NCI-H510A treated with DMSO at 0.1 percent for 48 hours (cell line): Measurements from ENCODE around the gene TMEM106B.

Source experiments
- DNase-seq: peaks from one replicate; lab custom pipeline; 2025; lab: John Stamatoyannopoulos, UW

Gene TMEM106B

DNA sequence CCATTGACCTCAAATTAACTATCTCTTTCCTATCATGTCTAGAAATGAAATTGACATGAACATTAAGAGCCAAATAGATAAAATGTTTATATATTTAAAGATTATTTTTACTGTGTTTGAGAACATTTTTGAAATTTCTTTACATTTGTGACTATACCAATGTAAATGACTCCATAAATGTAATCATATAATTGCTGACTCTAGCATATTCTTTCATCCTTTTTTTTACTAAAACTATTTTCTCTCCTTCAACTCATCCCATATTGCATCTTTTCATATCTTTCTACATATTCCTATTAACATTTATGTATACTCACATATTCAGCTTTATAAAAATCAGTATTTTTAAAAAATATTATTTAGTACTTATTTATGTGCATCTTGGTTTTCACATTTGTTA is 16.9 kb downstream of the TMEM106B start:
- no peak for DNase-seq

DNA sequence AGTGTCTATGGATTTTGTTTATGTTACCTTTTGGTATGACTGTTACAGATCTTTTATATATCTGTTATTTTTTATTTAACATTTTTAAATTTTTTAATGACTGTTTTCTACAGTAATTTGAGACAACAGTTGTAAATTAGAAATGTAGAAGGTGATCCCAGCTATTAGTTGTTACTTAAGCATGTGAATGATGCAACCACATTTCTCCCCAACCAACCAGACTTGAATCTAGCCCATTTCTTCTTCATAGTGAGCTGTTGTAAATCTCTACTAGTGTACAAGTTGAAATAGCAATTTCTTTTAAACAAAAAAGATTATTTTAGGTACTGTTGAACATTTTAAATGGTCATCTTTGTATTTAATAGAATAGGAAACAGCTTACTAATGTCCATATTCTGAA is 18.0 kb downstream of the TMEM106B start:
- no peak for DNase-seq

DNA sequence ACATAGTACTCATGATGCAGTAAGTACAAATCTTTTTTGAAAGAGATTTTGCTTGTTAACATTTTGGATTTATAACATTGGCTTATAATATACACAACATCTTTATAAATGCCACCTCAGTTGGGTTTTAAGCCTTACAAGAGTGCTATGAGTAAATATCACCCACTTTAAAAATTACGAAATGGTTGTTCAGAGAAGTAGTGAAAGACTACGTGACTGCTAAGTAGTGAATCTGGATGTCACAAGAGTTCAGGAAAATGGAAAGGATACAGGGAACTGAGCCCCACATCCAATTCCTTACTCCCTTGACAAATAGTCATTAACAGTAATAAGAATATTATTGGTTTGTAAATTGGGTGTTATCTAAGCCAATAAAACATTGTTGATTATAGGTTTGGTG is 20.0 kb downstream of the TMEM106B start:
- DNase-seq, result no peak

DNA sequence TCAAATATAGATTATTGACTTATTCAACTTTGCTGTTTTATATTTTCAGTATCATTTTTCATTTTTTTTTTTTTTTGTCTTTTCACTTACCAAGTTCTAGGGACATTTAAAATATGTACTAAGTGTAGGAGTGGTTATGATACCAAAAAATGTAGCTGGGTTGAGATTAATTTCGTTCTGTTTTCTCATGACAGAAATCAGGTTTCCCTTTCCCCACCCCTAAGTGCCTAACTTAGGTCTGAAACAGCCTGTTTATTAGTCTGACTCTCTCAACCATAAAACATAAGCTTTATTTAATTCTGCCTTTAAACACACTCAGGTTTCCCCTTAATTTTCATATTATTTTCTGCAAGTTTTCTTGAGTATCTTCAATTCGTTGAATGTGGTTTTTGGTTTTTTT is 22.1 kb downstream of the TMEM106B start:
- DNase-seq, result no peak

DNA sequence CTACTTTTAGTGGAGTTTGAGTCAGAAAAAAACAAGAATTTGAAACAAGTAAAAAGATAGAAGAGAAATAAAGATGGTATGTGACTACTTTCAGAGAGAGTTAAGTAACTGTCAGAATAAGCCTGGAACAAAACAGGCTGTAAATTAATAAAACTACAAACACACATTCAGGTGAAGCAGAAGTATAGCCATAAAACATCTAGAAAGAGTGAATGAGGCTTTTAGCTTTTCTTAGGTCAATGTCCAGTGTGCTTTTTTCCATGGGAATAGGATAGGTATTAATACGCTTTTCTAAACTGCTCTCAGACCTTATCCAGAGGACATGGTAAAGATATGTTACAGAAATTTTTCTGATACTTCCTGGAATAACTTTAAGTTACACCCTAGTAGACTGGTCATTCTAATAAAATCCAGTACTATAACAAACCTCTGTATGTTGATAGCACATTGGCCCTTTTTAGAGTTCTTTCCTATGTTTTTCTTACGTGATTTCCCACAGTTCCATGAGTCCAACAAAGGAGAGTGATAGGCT is 23.3 kb downstream of the TMEM106B start:
- no peak for DNase-seq

DNA sequence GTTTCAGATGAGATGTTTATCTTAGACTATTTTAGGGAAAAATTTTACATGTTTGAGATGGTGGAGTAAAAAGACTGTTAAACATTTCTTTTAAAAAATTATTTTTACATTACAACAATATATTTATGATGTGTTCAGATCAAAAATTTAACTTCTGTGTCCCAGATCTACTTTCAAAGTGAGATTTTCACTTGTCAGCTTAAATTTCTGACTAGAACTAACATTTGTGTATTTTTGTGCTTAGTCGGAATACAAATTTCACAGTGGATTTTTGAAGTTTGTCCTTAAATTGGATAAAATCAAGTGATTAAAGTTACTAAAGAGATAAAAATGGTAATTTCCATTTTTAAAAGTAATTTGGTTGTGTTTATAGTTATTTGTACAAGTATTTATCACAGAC is 24.9 kb downstream of the TMEM106B start:
- DNase-seq, result no peak

DNA sequence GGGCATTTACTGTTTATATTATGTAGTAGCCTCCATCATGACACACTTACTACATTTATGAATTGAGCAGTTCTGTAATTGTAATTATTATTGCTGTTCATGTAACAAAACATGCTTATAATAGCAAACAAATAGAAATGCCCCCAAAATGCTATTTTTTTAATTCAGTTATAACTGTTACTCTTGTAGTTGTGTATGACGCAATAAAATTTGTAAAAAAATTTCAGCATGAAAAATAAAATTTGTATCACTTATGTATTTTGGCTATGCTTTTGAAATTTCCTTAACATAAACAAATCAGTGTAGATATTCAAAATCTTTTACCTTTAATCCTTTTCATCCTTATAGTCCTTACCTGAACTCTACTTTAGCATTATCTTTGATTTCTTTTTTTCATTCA is 25.9 kb downstream of the TMEM106B start:
- DNase-seq, result no peak

DNA sequence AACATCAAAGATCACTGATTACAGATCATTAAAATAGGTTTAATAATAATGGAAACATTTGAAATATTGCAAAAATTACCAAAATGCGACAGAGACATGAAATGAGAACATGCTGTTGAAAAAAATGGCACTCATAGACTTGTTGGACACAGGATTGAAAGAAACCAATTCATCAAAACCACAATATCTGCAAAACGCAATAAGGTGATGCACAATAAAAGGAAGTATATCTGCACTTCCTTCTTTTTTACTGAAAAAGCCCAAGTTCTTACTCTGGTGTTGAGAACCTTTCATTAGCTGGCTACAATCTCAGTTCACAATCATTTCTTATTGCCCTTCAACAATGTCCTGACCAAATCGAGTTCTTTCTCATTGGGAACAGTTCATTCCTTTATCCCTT is 28.7 kb downstream of the TMEM106B start:
- no peak for DNase-seq

DNA sequence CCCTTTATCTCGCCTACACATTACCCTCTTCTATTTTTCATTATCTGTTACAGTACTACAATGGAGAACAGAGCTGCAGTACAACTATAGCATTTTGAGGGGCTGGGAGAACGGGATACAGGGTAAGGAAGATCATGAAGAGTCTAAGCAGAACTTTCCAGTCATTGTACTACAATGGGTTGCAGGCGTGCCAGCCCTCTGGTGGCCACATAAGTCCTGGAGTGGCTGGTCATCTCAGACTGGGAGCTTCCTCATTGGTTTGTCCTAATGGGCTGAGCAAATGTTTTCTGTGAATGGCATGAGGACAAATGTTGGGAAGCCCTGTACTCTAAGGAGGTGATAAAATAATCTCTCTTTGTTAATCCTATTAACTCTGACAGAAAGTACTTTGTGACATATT is 33.0 kb downstream of the TMEM106B start:
- DNase-seq, result no peak

DNA sequence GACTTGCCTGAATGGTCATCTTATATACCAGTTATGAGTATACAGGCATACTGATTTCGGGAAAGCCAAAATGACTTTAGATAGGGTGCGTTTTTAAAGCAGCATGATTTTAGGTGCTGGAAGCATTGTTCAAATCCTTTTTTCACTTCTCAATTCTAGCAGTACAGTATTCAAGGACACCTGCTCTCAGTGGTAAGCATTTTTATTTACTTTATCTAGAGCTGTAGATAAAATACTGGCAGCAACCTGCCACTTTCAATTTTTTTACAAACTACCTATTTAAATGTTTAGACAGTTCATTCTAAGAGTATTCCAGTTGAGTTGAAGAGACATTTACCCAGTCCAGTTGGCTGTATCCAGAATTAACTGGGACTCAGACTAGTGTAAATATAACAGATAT is 33.6 kb downstream of the TMEM106B start:
- DNase-seq, result no peak

DNA sequence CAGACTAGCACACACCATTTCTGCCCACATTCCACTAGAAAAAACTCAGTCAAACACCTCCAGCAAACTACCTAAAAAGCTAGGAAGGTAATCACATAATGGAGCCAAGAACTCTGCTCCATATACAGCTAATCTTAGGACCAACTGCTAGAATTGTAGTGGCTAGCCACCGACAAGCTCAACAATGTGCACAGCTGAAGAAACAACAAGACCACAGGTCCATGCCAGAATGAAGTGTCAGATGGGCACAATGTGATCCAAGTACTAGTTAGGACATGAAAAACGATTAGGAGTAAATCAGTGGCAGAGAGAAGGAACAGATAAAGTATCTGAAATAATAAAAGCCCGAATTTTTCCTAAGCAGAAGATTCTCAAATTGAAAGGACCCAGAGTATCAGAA is 38.6 kb downstream of the TMEM106B start:
- no peak for DNase-seq

DNA sequence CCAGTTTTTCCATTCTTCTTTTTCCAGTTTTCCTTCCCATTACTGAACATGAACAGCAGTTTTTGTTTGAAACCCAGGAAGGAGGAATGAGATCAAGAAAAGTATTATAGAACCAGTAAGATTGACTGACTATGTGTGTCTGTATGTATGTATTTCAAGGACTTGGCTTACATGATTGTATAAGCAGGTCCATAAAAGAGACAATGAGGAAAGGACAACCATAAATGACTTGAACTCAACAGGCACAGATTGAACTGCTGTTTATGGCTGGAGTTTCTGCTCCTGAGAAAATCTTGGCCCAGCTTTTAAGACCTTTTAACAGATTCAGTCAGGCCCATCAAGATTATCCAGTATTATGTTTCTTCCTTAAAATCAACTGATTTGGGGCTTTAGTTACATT is 39.1 kb downstream of the TMEM106B start:
- no peak for DNase-seq

DNA sequence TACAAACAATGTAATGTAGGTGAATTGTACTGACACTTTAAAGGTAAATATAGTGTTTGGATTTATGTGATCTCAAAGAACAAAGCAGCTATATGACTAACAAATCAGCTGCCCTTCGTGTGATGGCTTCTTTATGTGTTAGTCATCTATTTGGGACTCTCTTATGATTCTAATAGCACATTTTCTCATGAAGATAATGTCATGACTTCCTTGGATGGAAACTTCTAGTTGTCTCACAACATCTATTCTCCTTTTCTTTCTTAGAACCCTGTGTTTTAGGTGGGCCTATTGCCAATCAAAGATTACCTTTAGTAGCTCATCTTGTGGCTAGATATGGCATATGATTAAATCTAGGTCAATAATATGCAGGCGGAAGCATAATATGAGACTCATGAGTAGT is 45.0 kb downstream of the TMEM106B start:
- no peak for DNase-seq

DNA sequence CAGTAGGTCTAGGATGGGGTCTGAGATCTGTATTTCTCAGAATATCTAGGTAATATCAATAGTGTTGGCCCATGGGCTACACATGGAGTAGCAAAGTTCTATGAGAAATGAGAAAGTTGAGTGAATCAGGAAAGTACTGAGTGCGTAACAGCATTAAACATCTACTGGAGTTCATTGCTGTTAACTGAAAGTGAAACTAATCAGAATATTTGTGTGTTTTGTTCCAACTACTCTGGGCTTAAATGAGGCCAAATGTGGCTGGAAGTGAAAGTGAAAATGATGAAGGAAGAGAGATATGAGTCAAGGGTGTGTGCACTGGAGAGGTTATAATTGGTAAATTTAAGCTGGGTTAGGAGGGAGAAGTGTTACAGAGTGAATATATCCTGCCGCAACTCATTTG is 46.5 kb downstream of the TMEM106B start:
- no peak for DNase-seq

DNA sequence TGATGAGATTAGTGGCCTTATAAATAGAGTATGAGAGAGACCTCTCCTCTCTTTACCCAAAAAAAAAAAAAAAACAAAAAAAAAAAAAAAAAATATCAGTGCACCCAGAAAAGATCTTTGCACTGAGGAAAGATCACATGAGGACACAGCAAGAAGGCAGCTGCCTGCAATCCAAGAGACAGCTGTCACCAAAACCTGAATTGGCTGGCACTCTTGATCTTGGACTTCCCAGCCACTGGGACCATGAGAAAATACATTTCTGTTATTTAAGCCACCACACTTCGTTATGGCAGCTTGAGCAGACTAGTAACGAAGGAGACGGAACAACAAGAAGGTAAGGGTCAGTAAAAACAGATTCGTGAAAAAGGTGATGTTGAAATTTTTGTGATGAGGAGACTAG is 47.0 kb downstream of the TMEM106B start:
- no peak for DNase-seq

DNA sequence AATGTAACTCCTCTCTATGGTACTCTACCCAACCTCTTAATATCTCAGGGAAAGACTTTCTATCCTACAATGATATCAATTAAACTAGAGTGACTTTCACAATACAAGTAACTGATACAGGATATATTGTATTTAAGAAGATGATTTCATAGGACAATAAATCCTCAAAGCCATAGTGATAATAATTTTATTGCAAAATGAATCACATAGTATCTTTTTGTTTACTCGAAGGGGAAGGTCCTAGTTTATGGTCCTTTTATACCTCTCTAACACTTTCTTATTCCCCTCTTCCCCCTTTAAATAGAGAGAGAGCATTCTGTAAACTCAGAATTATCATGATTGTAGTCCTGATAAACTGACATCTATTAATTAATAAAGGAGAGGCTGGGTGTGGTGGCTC is 56.4 kb downstream of the TMEM106B start:
- DNase-seq, result no peak

DNA sequence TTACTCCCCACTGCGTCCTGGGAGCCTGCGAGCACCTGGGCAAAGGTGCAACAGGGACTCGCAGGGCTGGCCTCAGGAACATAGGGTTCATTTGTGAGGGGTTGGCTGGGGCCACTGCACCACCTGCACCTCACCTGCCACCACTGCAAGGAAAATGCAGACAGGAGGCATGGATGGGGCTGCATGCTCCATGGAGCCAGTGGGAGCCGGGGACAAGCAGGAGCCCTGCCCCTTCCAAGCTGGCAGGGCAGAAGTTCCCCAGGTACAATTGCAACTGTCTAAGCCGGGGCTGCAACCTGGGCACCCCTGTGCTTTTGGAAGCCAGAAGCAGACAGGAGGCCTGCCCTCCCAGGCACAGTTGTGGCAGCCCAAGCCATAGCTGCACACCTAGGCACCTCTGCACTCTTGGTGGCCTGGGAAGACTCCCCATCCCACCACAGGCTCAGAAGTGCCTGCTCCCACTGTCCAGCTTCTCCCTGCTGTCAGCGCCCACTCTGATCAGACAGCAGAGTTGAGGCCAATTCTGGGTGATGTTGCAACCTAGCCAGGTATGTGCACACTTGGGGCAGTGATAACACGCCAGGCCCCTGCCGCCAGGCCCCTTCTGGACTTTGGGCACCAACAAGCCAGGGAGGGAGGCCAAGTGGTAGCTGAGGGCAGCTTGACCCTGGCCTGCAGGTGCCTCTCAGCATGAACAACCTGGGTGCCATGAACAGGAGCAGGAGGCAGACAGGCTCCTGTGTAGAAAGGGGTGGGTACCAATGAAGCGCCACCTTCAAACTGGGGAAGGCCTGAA is 58.2 kb downstream of the TMEM106B start:
- DNase-seq, result no peak

DNA sequence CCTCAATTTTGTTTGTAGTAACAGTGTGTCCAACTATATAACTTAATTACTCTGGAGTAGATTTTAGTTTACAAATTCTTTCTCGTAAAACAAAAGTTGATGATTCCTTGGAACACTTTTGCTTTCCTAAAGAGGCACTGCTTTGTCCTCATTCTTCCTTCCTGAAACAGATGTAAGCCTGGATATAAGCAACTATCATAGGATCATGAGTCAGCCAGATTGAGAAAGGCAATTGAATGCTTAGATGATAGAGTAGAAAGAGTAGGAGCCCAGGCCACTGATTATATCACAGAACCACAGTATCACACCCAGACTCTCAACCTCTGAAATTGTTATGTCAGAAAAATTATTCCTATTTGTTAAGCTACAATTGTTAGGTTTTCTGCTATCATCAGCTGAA is 69.9 kb downstream of the TMEM106B start:
- DNase-seq, result no peak

DNA sequence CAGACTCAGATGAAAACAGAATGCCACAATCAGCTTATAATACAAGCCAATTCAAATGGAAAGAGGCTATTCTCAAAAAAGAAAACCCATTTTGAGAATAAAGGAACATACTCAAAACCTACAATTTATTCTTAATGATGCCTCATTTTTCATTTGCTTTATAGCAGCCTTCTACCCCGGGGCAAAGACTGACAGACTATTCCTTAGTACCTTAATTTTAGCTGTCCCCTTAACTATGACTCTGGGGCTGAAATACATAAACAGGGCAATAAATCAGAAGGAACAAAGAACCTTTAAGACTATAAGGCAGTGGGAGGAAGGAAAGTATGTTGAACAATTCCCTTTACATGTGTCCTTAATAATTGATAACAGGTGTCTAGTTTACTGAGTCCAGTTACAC is 76.8 kb downstream of the TMEM106B start:
- no peak for DNase-seq

DNA sequence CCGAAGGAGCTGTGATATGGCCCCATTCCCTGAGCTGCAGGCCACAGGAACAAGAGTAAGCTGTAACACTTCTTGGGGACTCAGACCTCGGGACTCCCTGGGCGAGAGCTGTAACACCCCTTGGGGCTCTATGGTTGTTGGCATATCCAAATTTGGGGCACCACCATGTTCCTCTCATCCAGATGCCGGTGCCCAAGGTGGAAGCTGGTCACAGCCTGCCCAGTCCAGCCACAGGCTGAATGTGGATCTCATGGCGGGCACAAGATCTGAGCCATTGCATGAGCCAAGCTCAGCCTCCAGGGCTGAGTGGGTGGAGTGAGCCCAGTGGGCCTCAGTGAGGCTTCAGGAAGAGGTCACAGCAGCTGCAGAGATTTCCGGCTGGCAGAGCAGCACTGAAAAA is 78.9 kb downstream of the TMEM106B start:
- no peak for DNase-seq

DNA sequence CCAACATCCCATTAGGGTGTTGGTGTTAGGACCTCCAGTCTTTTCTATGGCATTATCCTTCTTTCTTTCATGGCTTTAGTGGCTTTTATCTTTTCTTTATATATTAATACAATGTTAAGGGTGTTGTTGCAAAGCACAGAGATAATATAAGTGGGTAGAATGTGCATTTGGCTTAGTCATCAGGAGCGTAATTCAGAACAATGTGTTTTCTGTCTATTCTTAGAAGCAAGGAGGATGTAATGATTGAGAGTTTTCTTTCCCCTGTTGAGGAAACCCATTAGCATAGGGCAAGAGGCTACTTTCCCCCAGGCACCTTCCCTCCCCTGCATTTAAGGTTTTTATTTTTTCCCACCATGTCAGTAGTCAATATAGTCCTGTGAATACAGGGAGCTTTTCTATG is 79.7 kb downstream of the TMEM106B start:
- DNase-seq, result no peak

DNA sequence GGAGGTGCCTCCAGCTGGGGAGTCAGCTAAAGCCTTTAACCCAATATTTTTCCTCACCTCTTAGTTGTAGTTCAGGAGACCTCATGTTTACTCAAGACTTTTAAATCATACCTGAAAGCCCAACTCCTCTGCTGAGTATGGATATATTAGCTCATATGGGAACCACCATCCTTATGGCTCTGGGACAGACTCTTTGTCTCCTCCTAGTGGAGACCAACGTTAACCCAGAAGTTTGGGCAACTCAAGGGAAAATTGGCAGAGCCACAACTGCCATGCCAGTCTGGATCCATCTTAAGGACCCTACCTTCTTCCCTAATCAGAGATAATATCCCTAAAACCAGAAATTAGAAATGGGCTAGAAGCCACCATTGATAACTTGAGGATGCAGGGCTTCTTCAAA is 80.8 kb downstream of the TMEM106B start:
- DNase-seq, result no peak
